Left ventricle myocardium inferior (tissue), 1 donor: Measurements from ENCODE around the gene ACY1. TPM values are rescaled to one million over a fixed set of nuclear protein-coding genes. Genes with fewer than 3 reads are reported as not detected.

ENCODE experiments used
- DNase-seq: peaks from one replicate; pipeline ENCODE4 v3.0.0-alpha.2; 2020
- H3K27ac ChIP-seq: fragments of 200-600 bp; replicated peaks from 2 replicates; pipeline ENCODE4 v1.8.0; 2021
- H3K27me3 ChIP-seq: fragments of 200-600 bp; 2 replicates; pipeline ENCODE4 v1.8.0; 2021; ENCODE audit warnings: low read depth
- H3K36me3 ChIP-seq: fragments of 200-600 bp; 2 replicates; pipeline ENCODE4 v1.8.0; 2021
- H3K4me1 ChIP-seq: fragments of 200-600 bp; 2 replicates; pipeline ENCODE4 v1.8.0; 2021
- H3K4me3 ChIP-seq: fragments of 200-600 bp; 2 replicates; pipeline ENCODE4 v1.8.0; 2021; ENCODE audit warnings: mild to moderate bottlenecking, moderate library complexity
- H3K9me3 ChIP-seq: fragments of 200-600 bp; replicated peaks from 2 replicates; pipeline ENCODE4 v1.8.0; 2021
- CTCF ChIP-seq: fragments of 200-600 bp; IDR thresholded peaks from 2 replicates; pipeline ENCODE4 v1.8.0; 2021; ENCODE audit warnings: antibody characterized with exemption, mild to moderate bottlenecking, borderline replicate concordance
- intact Hi-C: fragments of 100-400 bp; cut with micrococcal nuclease; formaldehyde crosslinking; loops from one replicate; pipeline ENCODE4 v1.11.0; 2022
- long read RNA-seq: library from polyadenylated mRNA; unstranded; transcript quantifications from one replicate; pipeline ENCODE4 v2.0.0, GENCODE V29; 2021
- total RNA-seq: library from RNA; stranded (reverse); fragmentation: NEBNext Ultra II Directional; extraction: Animal tissue kit (Norgen Biotek cat#: 25700); gene quantifications from one replicate; pipeline ENCODE4 v1.2.1, GENCODE V29; 2021
- donor health status: DM: no; HTN: yes; CAD: no; lungs with severe emphysema.

The ACY1 gene
- 20.2 TPM for total RNA-seq
- long read RNA-seq, transcript ACY1-215 (15 exons, 1,684 nt): major isoform, 27 of 34 reads
- long read RNA-seq, partial matches to known transcripts: 0 of 34 reads
- long read RNA-seq, other reads (novel, unspliced or antisense): 4 of 34 reads

GRCh38 chr3:51982838-51983577 lies at the start of gene ACY1:
Gene ACY1, plus strand, starts transcription at chr3:51983535. Its CDS starts 530 bp downstream, at chr3:51984065.
- intact Hi-C loops: no loop called here
- peak within 1 kb of the TSS; percentile 99 for H3K27ac ChIP-seq
- peak within 1 kb of the TSS; percentile 85 for H3K4me3 ChIP-seq
- DNase-seq: peak; percentile 91
- H3K27me3 ChIP-seq: no peaks in the 10 kb centered on the region
- H3K9me3 ChIP-seq: no peaks in the 10 kb centered on the region
- no peak for TF ChIP-seq CTCF
- no peaks in the 10 kb centered on the region for H3K36me3 ChIP-seq
- H3K4me1 ChIP-seq: peaks cover 36% of the 10 kb centered on the region

DNA sequence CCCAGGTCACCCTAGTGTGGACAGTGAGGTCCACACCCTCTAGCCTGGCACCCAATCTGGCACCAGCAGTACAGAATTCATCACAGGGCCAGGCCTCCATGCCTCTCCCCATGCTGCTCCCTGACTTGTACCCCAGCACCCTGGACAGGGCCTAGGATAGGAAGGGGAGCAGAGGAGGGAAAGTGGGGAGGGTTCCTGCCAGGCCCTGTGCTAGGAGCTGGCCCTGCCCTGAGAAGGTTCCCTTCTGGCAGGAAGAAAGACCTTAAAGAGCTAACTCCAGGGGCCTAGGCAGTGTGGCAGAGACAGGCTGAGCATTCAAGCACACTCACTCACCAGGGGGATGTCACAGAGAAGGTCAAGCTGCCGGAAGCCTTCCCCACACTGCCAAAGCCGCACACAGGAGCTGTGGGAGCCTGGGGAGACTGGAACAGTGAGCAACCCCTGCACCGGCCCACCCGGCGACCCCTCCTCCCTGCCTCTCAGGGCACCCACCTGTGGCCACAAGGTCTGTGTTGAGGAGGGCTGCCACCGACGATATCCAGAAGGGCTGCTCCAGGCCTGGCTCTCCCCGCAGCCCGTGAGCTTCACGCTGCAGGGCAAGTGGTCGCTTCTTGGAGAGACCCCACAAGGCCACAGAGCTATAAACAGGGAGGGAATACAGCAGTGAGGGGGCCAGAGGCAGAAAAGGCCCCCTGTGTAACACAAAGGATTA lies 49.0 kb upstream of the ACY1 start:
- Histone ChIP-seq H3K4me3 (no peak overlapping the region), H3K9me3 (no peaks in the 10 kb centered on the region), H3K27me3 (no peaks in the 10 kb centered on the region), H3K4me1 (no peaks in the 10 kb centered on the region), H3K36me3 (peaks cover 69% of the 10 kb centered on the region), H3K27ac (no peak overlapping the region)
- no peak for TF ChIP-seq CTCF
- DNase-seq: no peak
- intact Hi-C loops: no loop called here

- intact Hi-C loops: no loop called here
- H3K27ac ChIP-seq: no peak overlapping the region
- H3K9me3 ChIP-seq: no peaks in the 10 kb centered on the region
- TF ChIP-seq CTCF: no peak
- H3K27me3 ChIP-seq: no peaks in the 10 kb centered on the region
- DNase-seq: no peak
- peaks cover 5% of the 10 kb centered on the region for H3K4me1 ChIP-seq
- H3K36me3 ChIP-seq: peaks cover 69% of the 10 kb centered on the region
- no peak overlapping the region for H3K4me3 ChIP-seq
These were observed 48.1 kb upstream of the ACY1 start for GRCh38 chr3:51934991-51935885.

DNA sequence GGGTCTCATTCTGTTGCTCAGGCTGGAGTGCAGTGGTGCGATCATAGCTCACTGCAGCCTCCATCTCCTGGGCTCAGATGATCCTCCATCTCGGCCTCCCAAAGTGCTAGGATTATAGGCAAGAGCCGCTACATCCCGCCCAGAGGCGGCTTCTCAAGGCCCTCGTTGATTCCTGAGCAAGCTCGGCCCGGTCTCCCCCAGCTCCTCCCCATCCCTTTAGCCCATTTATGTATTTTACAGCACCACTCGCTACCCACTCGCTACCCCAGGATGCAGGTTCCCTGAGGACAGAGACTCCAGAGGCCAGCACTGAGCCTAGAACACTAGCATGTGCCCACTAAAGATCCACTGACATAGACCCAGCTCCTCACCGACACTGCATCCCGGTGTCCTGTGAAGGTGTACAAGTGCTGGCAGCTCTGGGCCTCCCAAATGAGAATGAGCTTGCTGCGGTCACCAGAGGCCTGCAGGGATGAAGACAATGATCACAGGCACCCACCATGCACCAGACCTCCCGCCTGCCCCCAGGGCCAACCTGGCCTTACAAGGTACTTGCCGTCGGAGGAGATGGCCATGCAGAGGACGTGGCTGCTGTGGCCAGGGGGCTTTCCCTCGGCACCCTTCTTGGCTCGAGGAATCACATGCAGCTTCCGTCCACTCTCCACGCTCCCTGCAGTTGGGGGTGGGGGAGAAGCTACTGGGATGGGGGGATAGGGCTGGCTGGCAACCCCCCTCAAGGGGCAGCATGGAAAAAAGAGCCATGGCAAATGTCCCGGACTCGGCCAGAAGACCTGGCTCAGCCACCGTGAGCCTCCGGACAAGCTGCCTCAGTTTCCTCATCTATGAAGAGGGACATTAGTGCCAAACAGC lies 47.2 kb upstream of the ACY1 start:
- intact Hi-C loops: no loop called here
- H3K4me1 ChIP-seq: peaks cover 14% of the 10 kb centered on the region
- no peaks in the 10 kb centered on the region for H3K9me3 ChIP-seq
- H3K27me3 ChIP-seq: no peaks in the 10 kb centered on the region
- no peak overlapping the region for H3K4me3 ChIP-seq
- DNase-seq: no peak
- no peak overlapping the region for H3K27ac ChIP-seq
- H3K36me3 ChIP-seq: peaks cover 69% of the 10 kb centered on the region
- no peak for TF ChIP-seq CTCF
